GM19452 (cell line): ENCODE measurements around the gene UQCR10.

ENCODE experiments used
- ATAC-seq: cut with Tn5 transposase; IDR thresholded peaks from one replicate; pipeline ENCODE4 v1.9.1; 2021; ENCODE audit not compliant: unreplicated experiment

UQCR10 gene

GRCh38 chr22:29797351-29797750, 30.2 kb downstream of the UQCR10 start:
- peak; percentile 66 for ATAC-seq

- no peak for ATAC-seq
Observed at GRCh38 chr22:29798318-29798717, 31.1 kb downstream of the UQCR10 start.

DNA sequence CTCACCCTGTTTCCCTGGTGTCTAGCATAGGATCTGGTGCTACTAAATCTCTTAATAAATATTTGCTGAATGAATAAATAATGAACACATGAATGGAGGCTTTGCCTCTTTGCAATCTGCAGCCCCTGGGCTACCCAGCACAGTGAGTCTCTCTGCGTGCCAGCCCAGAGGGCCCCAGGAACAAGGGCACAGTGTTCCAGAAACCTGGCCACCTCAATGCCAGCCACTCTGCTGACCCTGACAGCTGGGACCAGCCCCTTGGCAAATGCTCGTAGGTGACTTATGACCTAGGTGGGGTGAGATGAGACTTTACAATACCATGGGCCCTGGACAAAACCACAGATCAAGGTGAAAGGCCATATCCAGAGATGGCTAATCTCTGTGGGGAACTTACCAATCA, 31.6 kb downstream of the UQCR10 start:
- ATAC-seq: no peak

DNA sequence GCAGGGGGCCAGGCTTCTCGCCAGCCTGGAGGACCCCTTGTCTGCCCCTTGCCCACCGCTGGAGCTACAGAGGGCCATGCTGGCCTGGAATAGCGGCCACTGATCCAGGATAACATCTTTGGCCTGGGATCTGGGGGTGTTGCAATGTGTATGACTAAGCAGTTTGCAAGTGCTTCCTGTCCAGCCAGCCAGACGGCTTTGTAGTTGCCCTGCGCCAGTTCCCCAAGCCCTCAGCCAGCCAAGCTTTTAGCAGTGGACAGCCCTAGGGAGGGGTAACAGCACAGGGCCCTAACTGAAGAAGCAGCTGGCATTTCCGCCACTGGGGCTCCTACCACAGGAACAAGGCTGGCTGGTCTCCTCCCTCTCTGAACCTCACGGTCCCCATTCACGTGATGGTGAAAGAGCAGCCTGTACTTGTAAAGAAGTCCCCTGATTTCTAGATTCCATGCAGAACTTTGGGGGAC, 32.1 kb downstream of the UQCR10 start:
- ATAC-seq: no peak

DNA sequence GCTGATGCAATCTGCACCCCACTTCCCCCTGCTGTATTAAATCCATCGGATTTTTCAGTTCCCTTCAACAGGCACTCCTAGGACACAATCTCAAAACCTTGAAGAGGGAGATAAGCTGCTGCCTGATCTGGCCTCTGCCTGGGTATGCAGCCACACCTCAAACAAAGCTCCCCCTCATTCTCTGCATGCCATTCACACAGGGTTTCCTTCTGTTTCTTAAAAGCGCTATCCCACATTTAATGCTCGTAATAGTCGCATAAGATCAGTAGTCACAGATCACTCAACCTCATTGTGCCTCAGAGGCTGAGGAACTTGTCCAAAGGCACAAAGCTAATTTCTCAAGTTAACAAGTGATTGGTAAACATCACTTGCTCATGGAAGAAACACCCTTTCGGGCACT, 34.0 kb downstream of the UQCR10 start:
- ATAC-seq: no peak

GRCh38 chr22:29801796-29802195, 34.6 kb downstream of the UQCR10 start:
- no peak for ATAC-seq

DNA sequence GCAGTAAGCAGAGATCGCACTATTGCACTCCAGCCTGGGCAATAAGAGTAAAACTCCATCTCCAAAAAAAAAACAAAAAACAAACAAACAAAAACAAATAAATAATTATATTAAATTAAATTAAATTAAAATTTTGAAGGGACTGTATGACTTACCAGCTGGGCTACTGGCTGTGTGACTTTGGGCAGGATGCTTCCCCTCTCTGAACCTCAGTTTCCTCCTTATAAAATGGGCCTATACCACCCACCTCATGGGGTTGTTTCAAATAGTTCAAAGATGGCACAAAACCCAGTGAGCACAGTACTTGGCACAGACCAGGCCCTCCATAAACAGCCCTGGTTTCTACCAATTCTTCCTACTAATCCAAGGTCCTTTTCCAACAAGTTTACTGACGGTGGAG, 36.0 kb downstream of the UQCR10 start:
- ATAC-seq: no peak

DNA sequence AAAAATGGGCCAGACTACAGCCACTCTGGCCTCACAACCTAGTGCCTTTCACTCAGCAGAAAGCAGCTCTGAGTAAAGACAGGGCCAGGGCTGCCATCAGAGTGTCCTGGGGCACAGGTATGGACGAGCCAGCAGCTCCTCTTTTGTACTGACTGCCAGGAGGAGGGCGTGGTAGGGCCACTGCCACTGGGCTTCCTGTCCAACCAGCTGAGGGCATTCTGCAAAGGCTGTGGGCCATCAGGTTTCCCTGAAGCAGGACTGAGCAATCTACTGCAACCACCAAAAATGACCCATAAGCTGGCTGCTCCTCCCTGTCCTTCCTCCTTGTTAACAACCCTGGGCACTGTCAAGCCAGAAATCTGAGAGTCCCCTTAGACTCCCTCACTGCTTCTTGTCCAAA, 37.8 kb downstream of the UQCR10 start:
- no peak for ATAC-seq

- no peak for ATAC-seq
Observed at GRCh38 chr22:29806196-29806595, 39.0 kb downstream of the UQCR10 start.

DNA sequence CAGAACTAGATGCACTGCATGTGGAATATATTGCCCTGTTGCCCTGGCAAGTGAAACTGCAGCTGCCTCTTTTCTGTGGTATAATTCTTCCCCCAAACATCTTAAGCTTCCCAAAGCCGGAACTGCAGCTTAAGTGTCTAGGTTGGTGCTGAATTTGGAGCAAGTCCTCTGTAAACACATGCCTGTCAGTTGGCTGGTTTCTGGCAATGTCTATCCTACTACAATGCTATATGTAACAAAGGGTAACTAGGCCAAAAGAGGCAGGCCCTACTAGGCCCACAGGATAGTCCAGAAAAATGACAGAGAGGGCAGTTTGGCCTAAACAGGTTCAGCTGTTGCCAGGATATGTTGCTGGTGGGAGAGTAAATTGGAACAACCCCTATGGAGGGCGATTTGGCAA, 43.0 kb downstream of the UQCR10 start:
- ATAC-seq: no peak

GRCh38 chr22:29811377-29811776, 44.2 kb downstream of the UQCR10 start:
- ATAC-seq: no peak

DNA sequence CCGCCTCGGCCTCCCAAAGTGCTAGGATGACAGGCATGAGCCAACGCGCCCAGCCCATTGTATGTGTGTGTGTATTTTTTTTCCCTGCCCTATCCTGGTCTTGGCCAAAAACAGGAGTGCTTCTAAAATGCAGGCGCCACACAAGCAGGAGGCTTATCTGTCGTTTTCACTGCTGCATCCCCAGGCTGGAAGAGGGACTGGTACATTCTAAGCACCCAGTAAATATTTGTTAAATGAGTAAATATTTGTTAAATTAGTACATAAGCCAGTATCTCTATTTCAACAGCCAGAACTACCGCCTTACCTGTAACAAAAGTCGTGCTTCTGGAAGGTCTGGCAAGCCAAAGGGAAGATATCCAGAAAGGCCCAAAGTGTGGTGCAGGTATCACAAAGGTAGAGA, 46.0 kb downstream of the UQCR10 start:
- no peak for ATAC-seq

GRCh38 chr22:29813563-29813962, 46.4 kb downstream of the UQCR10 start:
- ATAC-seq: no peak

DNA sequence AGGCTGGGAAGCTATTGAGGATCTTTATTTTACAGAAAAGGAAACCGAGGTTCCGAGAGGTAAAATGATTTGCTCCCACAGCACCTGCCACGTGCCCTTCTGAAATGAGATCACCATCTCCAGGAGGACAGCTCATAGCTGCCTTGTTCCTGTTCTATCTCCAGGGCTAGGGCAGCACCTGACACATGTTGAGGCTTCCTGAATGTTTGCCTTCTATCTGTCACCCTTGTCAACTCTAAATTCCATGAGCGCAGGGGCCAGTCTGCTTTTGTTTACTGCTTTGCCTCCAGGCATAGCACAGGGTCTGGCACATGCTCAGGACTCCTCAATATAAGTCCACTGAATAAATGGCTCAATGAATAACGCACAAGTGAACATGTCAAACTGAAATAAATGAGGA, 46.8 kb downstream of the UQCR10 start:
- no peak for ATAC-seq

GRCh38 chr22:29815580-29815979, 48.4 kb downstream of the UQCR10 start:
- no peak for ATAC-seq

DNA sequence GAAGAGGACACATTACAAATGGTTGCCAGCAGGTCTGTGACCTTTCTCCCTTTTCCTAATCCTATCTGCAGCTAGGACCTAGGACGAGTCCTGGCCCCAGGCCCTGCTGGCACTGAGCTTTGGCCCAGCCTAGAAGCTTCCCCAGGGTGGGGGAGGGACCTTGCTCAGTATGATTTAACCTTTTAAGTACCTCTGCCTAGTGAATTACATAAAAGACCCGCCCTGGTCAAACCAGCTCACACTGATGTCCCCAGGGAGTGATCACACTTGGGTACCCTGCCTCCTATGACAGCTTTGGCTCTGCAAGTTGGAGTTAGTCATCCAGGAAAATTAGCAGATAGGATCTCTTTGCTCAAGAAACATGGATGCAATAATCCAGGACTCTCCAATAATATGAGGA, 49.0 kb downstream of the UQCR10 start:
- ATAC-seq: no peak

- no peak for ATAC-seq
Observed at GRCh38 chr22:29816539-29816938, 49.4 kb downstream of the UQCR10 start.

- no peak for ATAC-seq
Observed at GRCh38 chr22:29816980-29817379, 49.8 kb downstream of the UQCR10 start.

- ATAC-seq: no peak
Observed at GRCh38 chr22:29817724-29818123, 50.6 kb downstream of the UQCR10 start.

GRCh38 chr22:29819501-29819900, 52.3 kb downstream of the UQCR10 start:
- no peak for ATAC-seq
